Measurements from ENCODE around the gene NLRX1.

- TF ChIP-seq CTCF (IDR thresholded peaks at IDR 0.05; ENCODE audit: low read length) (no peak), EZH2 (optimal IDR thresholded peaks at IDR 0.05; ENCODE audit: low read depth, low read length) (no peak), EZH2phosphoT487 (IDR thresholded peaks at IDR 0.05; ENCODE audit: low read length) (no peak)
These were observed 12.5 kb downstream of the NLRX1 start for GRCh38 chr11:119180729-119181676.

All from MM.1S (cell line).